ENCODE data around the gene CYP4Z1. TPM values are rescaled to one million over a fixed set of nuclear protein-coding genes. Genes with fewer than 3 reads are reported as not detected.

Gene CYP4Z1
- total and polyA plus RNA-seq, 2 donors (not counting 1 experiment from before 2014, with no cell fraction given): not detected

DNA sequence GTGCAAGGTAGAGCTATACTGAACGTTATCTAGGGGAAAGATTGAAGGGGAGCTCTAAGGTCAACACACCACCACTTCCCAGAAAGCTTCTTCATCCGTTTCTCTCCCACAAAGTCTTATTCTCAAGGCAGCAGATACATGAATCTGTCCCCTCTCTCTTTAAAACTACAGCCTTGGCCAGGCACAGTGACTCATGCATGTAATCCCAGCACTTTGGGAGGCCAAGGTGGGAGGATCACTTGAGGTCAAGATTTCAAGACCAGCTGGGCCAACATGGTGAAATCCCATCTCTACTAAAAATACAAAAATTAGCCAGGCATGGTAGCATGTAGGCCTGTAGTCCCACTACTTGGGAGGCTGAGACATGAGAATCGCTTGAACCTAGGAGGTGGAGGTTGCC is 35.4 kb upstream of the CYP4Z1 start:
- Histone ChIP-seq H3K27ac (ENCODE audit: low read length in 2 of 2) (no peak overlapping the region), H3K36me3 (replicated peaks in 1 of 2; ENCODE audit: control extremely low read depth in 1 of 2, control insufficient read depth in 1 of 2, extremely low read depth in 1 of 2, insufficient read depth in 2 of 2, low read length in 1 of 2) (no peaks in the 10 kb centered on the region), H3K79me2 (ENCODE audit: control insufficient read depth, insufficient read depth, low read length) (no peaks in the 10 kb centered on the region), H3K4me3 (ENCODE audit: control extremely low read depth in 1 of 5, extremely low read depth in 1 of 5, insufficient read depth in 1 of 5, low read depth in 2 of 5, low read length in 4 of 5) (no peak overlapping the region), H3K9me3 (ENCODE audit: control extremely low read depth in 1 of 3, control insufficient read depth in 2 of 3, insufficient read depth in 1 of 3, low read length in 2 of 3) (no peaks in the 10 kb centered on the region), H3K4me1 (ENCODE audit: control insufficient read depth in 2 of 2, insufficient read depth in 2 of 2, low read length in 2 of 2) (no peaks in the 10 kb centered on the region), H2AFZ (ENCODE audit: insufficient read depth, low read depth, low read length, poor library complexity, severe bottlenecking) (no peak overlapping the region), H3K27me3 (replicated peaks in 1 of 4; ENCODE audit: control extremely low read depth in 1 of 4, control insufficient read depth in 3 of 4, insufficient read depth in 4 of 4, low read length in 3 of 4) (no peaks in the 10 kb centered on the region), H4K20me1 (ENCODE audit: control insufficient read depth, insufficient read depth, low read length, poor library complexity, severe bottlenecking) (no peaks in the 10 kb centered on the region), H3K4me2 (replicated peaks; ENCODE audit: low read depth, low read length, poor library complexity, severe bottlenecking) (no peak overlapping the region), H3K9ac (ENCODE audit: low read length) (no peak overlapping the region)
- DNase-seq (no peak), ATAC-seq (ENCODE audit: low read depth) (no peak)
- peaks cover 15% of the 10 kb centered on the region for H3K27me3 Mint-ChIP-seq
- 83% methylated on average over 2 of the region's 3 CpGs for WGBS (ENCODE audit: insufficient coverage)
- intact Hi-C loops (cut with micrococcal nuclease): no loop called here
- no peaks in the 10 kb centered on the region for H3K9me3 Mint-ChIP-seq (ENCODE audit: insufficient read depth)
- no peak overlapping the region for H3K27ac Mint-ChIP-seq
- ChIA-PET POLR2A (no interaction called here), CTCF (no interaction called here)
- H3K4me3 Mint-ChIP-seq: no peak overlapping the region
- no peaks in the 10 kb centered on the region for H3K4me1 Mint-ChIP-seq
- TF ChIP-seq, protein P1, sequence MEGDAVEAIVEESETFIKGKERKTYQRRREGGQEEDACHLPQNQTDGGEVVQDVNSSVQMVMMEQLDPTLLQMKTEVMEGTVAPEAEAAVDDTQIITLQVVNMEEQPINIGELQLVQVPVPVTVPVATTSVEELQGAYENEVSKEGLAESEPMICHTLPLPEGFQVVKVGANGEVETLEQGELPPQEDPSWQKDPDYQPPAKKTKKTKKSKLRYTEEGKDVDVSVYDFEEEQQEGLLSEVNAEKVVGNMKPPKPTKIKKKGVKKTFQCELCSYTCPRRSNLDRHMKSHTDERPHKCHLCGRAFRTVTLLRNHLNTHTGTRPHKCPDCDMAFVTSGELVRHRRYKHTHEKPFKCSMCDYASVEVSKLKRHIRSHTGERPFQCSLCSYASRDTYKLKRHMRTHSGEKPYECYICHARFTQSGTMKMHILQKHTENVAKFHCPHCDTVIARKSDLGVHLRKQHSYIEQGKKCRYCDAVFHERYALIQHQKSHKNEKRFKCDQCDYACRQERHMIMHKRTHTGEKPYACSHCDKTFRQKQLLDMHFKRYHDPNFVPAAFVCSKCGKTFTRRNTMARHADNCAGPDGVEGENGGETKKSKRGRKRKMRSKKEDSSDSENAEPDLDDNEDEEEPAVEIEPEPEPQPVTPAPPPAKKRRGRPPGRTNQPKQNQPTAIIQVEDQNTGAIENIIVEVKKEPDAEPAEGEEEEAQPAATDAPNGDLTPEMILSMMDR (IDR thresholded peaks at IDR 0.05): no peak
- TF ChIP-seq EZH2 (IDR thresholded peaks at IDR 0.05; ENCODE audit: borderline replicate concordance, insufficient read depth, low read depth, low read length, poor library complexity, severe bottlenecking): no peak

DNA sequence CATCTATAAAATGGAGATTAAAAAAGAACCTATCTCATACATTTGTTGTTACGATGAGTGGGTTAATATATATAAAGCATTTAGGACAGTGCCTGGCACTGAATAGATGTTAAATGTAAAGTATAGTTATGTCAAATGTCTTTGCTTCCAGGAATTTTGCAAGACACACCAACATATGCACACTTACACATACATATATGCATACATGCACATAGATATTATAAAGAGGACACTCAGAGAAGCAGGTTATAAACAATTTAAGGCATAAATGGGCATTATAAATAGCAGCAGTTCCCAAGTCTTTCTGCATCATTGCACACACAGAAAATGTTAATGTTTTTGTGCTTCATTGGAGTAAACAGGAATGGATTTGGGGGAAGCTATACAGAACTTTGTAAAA is 30.3 kb upstream of the CYP4Z1 start:
- H3K27ac ChIP-seq (ENCODE audit: low read length in 2 of 2): no peak overlapping the region
- no peaks in the 10 kb centered on the region for H4K20me1 ChIP-seq (ENCODE audit: control insufficient read depth, insufficient read depth, low read length, poor library complexity, severe bottlenecking)
- H3K4me3 ChIP-seq (ENCODE audit: control extremely low read depth in 1 of 5, extremely low read depth in 1 of 5, insufficient read depth in 1 of 5, low read depth in 2 of 5, low read length in 4 of 5): no peak overlapping the region
- ChIA-PET POLR2A (no interaction called here), CTCF (no interaction called here)
- H3K4me1 ChIP-seq (ENCODE audit: control insufficient read depth in 2 of 2, insufficient read depth in 2 of 2, low read length in 2 of 2): no peaks in the 10 kb centered on the region
- no CpG with 5 or more reads among the region's 1 CpG for WGBS (ENCODE audit: insufficient coverage)
- no peaks in the 10 kb centered on the region for H3K27me3 ChIP-seq (replicated peaks in 1 of 4; ENCODE audit: control extremely low read depth in 1 of 4, control insufficient read depth in 3 of 4, insufficient read depth in 4 of 4, low read length in 3 of 4)
- ATAC-seq (ENCODE audit: low read depth) (no peak), DNase-seq (no peak)
- intact Hi-C loops (cut with micrococcal nuclease): no loop called here
- TF ChIP-seq EZH2 (IDR thresholded peaks at IDR 0.05; ENCODE audit: borderline replicate concordance, insufficient read depth, low read depth, low read length, poor library complexity, severe bottlenecking): no peak
- TF ChIP-seq, protein P1 (IDR thresholded peaks at IDR 0.05): no peak
- H2AFZ ChIP-seq (ENCODE audit: insufficient read depth, low read depth, low read length, poor library complexity, severe bottlenecking): no peak overlapping the region
- no peak overlapping the region for H3K4me2 ChIP-seq (replicated peaks; ENCODE audit: low read depth, low read length, poor library complexity, severe bottlenecking)
- Mint-ChIP-seq H3K4me1 (no peaks in the 10 kb centered on the region), H3K9me3 (ENCODE audit: insufficient read depth) (no peaks in the 10 kb centered on the region), H3K4me3 (no peak overlapping the region), H3K27ac (no peak overlapping the region), H3K27me3 (peaks cover 7% of the 10 kb centered on the region)
- no peaks in the 10 kb centered on the region for H3K79me2 ChIP-seq (ENCODE audit: control insufficient read depth, insufficient read depth, low read length)
- no peaks in the 10 kb centered on the region for H3K36me3 ChIP-seq (replicated peaks in 1 of 2; ENCODE audit: control extremely low read depth in 1 of 2, control insufficient read depth in 1 of 2, extremely low read depth in 1 of 2, insufficient read depth in 2 of 2, low read length in 1 of 2)
- H3K9me3 ChIP-seq (ENCODE audit: control extremely low read depth in 1 of 3, control insufficient read depth in 2 of 3, insufficient read depth in 1 of 3, low read length in 2 of 3): no peaks in the 10 kb centered on the region
- H3K9ac ChIP-seq (ENCODE audit: low read length): no peak overlapping the region

Measured in B cell (primary cell).